ENCODE data around the gene PRDM1.
A peak's percentile ranks its signal among the peaks of the same experiment; 100 is the strongest.

PRDM1 gene

GRCh38 chr6:106072501-106073090, 13.5 kb upstream of the PRDM1 start:
- DNase-seq: no peak

GRCh38 chr6:106074146-106074545, 12.0 kb upstream of the PRDM1 start:
- DNase-seq: no peak

GRCh38 chr6:106076139-106076538, 10.0 kb upstream of the PRDM1 start:
- no peak for DNase-seq

GRCh38 chr6:106077170-106077569, 9.0 kb upstream of the PRDM1 start:
- DNase-seq: no peak

- DNase-seq: no peak
Observed at GRCh38 chr6:106077881-106078280, 8.3 kb upstream of the PRDM1 start.

- no peak for DNase-seq
Observed at GRCh38 chr6:106079961-106080762, 6.0 kb upstream of the PRDM1 start.

GRCh38 chr6:106080763-106081095, 5.4 kb upstream of the PRDM1 start:
- DNase-seq: no peak

GRCh38 chr6:106081715-106082114, 4.4 kb upstream of the PRDM1 start:
- DNase-seq: no peak

GRCh38 chr6:106082735-106083398, 3.3 kb upstream of the PRDM1 start:
- no peak for DNase-seq

- DNase-seq: no peak
Observed at GRCh38 chr6:106083618-106084017, 2.5 kb upstream of the PRDM1 start.

- peak; percentile 12 to 41 for DNase-seq
Observed at GRCh38 chr6:106084106-106084988, 1.8 kb upstream of the PRDM1 start.

- no peak for DNase-seq
Observed at GRCh38 chr6:106084989-106085691, 996 bp upstream of the PRDM1 start.

GRCh38 chr6:106085692-106085983, 498 bp upstream of the PRDM1 start:
- DNase-seq: no peak

- no peak for DNase-seq
Observed at GRCh38 chr6:106086814-106087175, 659 bp downstream of the PRDM1 start.

- DNase-seq: no peak
Observed at GRCh38 chr6:106087548-106088325, 1.6 kb downstream of the PRDM1 start.

GRCh38 chr6:106090001-106090400, 3.9 kb downstream of the PRDM1 start:
- DNase-seq: no peak

GRCh38 chr6:106092279-106092678, 6.1 kb downstream of the PRDM1 start:
- DNase-seq: no peak

GRCh38 chr6:106094261-106094963, 8.3 kb downstream of the PRDM1 start:
- DNase-seq: no peak

GRCh38 chr6:106094964-106095335, 8.8 kb downstream of the PRDM1 start:
- no peak for DNase-seq

- no peak for DNase-seq
Observed at GRCh38 chr6:106097411-106098231, 11.5 kb downstream of the PRDM1 start.
